ENCODE measurements around the gene ARVCF. TPM values are rescaled to one million over a fixed set of nuclear protein-coding genes. Genes with fewer than 3 reads are reported as not detected.

ARVCF gene
- total and polyA plus RNA-seq, 2 of the 8 experiments (the other 6 are each of a cell fraction or from before 2014, with no cell fraction given) = 31.0 to 43.2 TPM

- H3K4me3 ChIP-seq (ENCODE audit: extremely low read depth in 1 of 4, insufficient read depth in 2 of 4, low read depth in 3 of 4, low read length in 4 of 4) = no peak overlapping the region
- TF ChIP-seq KDM5A (IDR thresholded peaks at IDR 0.05; ENCODE audit: low read length) (no peak), E2F6 (IDR thresholded peaks at IDR 0.05) (no peak), CBX8 (IDR thresholded peaks at IDR 0.05; ENCODE audit: borderline replicate concordance, low read depth, low read length) (no peak)
These were observed 48.1 kb upstream of the ARVCF start for GRCh38 chr22:20064545-20065262.

More at GRCh38 chr22:20064545-20065262, 48.1 kb upstream of the ARVCF start:
- no peak overlapping the region for H3K14ac ChIP-seq (ENCODE audit: insufficient read length)
- H2BK20ac ChIP-seq (ENCODE audit: low read length) = no peak overlapping the region
- no peak overlapping the region for H2AK5ac ChIP-seq (ENCODE audit: low read depth, low read length)
- ChIA-PET CTCF (ENCODE audit: partially characterized antibody) (no interaction called here), POLR2A (ENCODE audit: partially characterized antibody) (no interaction called here)
- no peak for DNase-seq (ENCODE audit: low read depth in 1 of 2, low spot score in 2 of 2)
- no peak overlapping the region for H3K18ac ChIP-seq (ENCODE audit: extremely low read depth, low read length)
- no peaks in the 10 kb centered on the region for H3K23me2 ChIP-seq (ENCODE audit: low read depth, low read length)
- no peaks in the 10 kb centered on the region for H3K36me3 ChIP-seq (ENCODE audit: control insufficient read depth in 2 of 4, insufficient read depth in 4 of 4, low read length in 3 of 4)
- H3K56ac ChIP-seq (replicated peaks; ENCODE audit: insufficient read length, low read depth, low read length) = no peak overlapping the region
- H4K20me1 ChIP-seq (replicated peaks in 1 of 2; ENCODE audit: control insufficient read depth in 1 of 2, insufficient read depth in 2 of 2, low read length in 2 of 2) = peaks cover 0 to 6% of the 10 kb centered on the region in 2 experiments
- no peak overlapping the region for H4K8ac ChIP-seq (ENCODE audit: extremely low read depth, insufficient read depth, low read length)
- H4K5ac ChIP-seq (ENCODE audit: insufficient read length, low read depth, low read length) = no peak overlapping the region
- no peak overlapping the region for H2BK120ac ChIP-seq (replicated peaks; ENCODE audit: low read depth, low read length)
- no peaks in the 10 kb centered on the region for H3K9me3 ChIP-seq (ENCODE audit: insufficient read depth in 2 of 2, low read depth in 1 of 2, low read length in 1 of 2)
- H3K4me2 ChIP-seq (ENCODE audit: insufficient read depth in 1 of 2, low read depth in 2 of 2, low read length in 2 of 2) = no peak overlapping the region
- 94% methylated on average over 18 of the region's 18 CpGs; no CpG with 5 or more reads in 1 of the 2 experiments for WGBS, 2 experiments (ENCODE audit: extremely low coverage in 1 of 2, insufficient coverage in 1 of 2, insufficient read length in 1 of 2, insufficient replicate concordance in 2 of 2, low coverage in 1 of 2, low lambda C conversion rate in 2 of 2, missing lambda C conversion rate in 1 of 2)
- no peak overlapping the region for H4K91ac ChIP-seq (replicated peaks; ENCODE audit: insufficient read length, low read length)
- FAIRE-seq = no peak
- no peaks in the 10 kb centered on the region for H3K79me1 ChIP-seq (ENCODE audit: low read depth, low read length)
- H3K9ac ChIP-seq (replicated peaks in 1 of 4; ENCODE audit: extremely low read depth in 1 of 4, low read depth in 3 of 4, low read length in 3 of 4) = no peak overlapping the region
- H2BK15ac ChIP-seq (ENCODE audit: low read length) = no peak overlapping the region
- H3K27ac ChIP-seq (ENCODE audit: low read depth, low read length) = no peak overlapping the region
- H3K27me3 ChIP-seq (replicated peaks in 1 of 4; ENCODE audit: control insufficient read depth in 3 of 4, extremely low read depth in 1 of 4, insufficient read depth in 3 of 4, low read length in 3 of 4) = no peaks in the 10 kb centered on the region; a peak in 3 of 7 replicates
- no peak overlapping the region for H2AFZ ChIP-seq (ENCODE audit: low read length)
- no peaks in the 10 kb centered on the region for H3K79me2 ChIP-seq (ENCODE audit: control insufficient read depth in 1 of 2, insufficient read depth in 2 of 2, low read length in 2 of 2)
- no peak overlapping the region for H2BK5ac ChIP-seq (ENCODE audit: low read depth, low read length)
- H3K4ac ChIP-seq (replicated peaks; ENCODE audit: insufficient read length, low read depth, low read length) = no peak overlapping the region
- no peak overlapping the region for H2BK12ac ChIP-seq (ENCODE audit: low read depth, low read length)
- H3K23ac ChIP-seq (ENCODE audit: insufficient read length) = no peak overlapping the region
- H3K4me1 ChIP-seq (replicated peaks in 1 of 4; ENCODE audit: control insufficient read depth in 3 of 4, insufficient read depth in 4 of 4, low read length in 3 of 4) = no peaks in the 10 kb centered on the region
